Neural crest cell (in vitro differentiated cells): Measurements from ENCODE around the gene PRDM16. TPM values are rescaled to one million over a fixed set of nuclear protein-coding genes. Genes with fewer than 3 reads are reported as not detected.

Experiments used
- DNase-seq: peaks from one replicate; pipeline ENCODE4 v3.0.0; 2021; ENCODE audit warnings: low read depth, mixed read lengths, low spot score
- H3K27ac Mint-ChIP-seq: one replicate; pipeline ENCODE4 v1.8.0; 2021; ENCODE audit warnings: mild to moderate bottlenecking, mixed read lengths; ENCODE audit not compliant: unreplicated experiment
- H3K27me3 Mint-ChIP-seq: 2 replicates; pipeline ENCODE4 v1.8.0; 2021; ENCODE audit warnings: low read depth, mild to moderate bottlenecking, mixed read lengths
- H3K36me3 Mint-ChIP-seq: 2 replicates; pipeline ENCODE4 v1.8.0; 2021; ENCODE audit warnings: low read depth, mild to moderate bottlenecking, mixed read lengths
- H3K4me1 Mint-ChIP-seq: 2 replicates; pipeline ENCODE4 v1.8.0; 2021; ENCODE audit warnings: mixed read lengths
- H3K4me3 Mint-ChIP-seq: one replicate; pipeline ENCODE4 v1.8.0; 2021; ENCODE audit warnings: mild to moderate bottlenecking, mixed read lengths
- H3K9me3 Mint-ChIP-seq: 2 replicates; pipeline ENCODE4 v1.8.0; 2021; ENCODE audit warnings: mixed read lengths
- total RNA-seq: library from RNA; stranded (reverse); gene quantifications from 2 replicates; pipeline ENCODE4 v1.2.1, GENCODE V29; 2021
- TF ChIP-seq, protein P1 (sequence below): fragments of 200-600 bp; sonication (generic); conservative IDR thresholded peaks from 2 replicates; pipeline ENCODE4 v1.5.0; 2021; ENCODE audit warnings: antibody characterized with exemption, mild to moderate bottlenecking

PRDM16 gene
- total RNA-seq, 1 donor from 2014 or later, result 11.7 TPM

DNA sequence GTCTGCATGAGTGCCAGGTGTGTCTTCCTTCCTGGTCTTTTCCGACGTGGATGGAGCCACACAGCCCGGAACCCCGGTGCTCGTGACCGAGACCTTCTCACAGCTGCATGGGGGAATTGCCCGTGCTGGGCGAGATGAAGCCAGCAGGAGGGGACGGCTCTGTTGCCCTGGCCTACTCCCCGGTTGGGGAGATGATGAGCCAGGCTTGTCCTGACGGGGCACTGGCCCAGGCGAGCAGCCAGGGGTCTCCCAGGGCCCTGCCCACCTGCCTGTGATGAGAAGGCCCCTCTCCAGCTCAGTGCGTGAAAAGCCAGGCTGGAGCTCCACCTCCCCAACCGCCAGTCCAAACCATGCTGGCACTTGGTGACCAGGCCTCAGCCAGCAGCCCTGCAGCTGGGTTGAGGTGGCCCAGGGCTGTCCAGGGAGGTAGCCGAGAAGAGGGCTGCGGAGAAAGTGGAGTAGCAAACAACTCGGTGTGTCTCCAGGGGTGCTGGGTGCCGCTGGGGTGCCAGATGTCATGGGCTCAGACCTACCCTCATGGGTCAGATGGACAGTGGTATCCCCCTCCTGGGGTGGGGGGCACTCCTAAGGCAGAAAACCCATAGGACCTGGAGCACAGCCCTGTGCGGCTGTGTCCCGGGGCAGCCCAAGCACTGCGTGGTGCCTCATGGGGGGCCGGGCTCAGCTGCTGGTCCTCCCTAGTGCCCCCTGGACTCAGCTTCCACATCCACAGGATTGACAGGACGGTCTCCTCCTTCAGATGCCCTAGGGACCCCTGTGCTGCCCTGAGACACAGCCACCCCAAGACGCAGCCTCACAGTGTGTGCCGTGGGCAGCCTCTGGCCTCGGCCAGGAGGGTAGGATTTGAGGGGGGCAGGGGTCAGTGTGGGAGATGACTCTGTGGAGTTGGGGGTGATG lies 26.1 kb downstream of the PRDM16 start:
- no peaks in the 10 kb centered on the region for H3K4me1 Mint-ChIP-seq
- H3K9me3 Mint-ChIP-seq, result no peaks in the 10 kb centered on the region
- H3K27me3 Mint-ChIP-seq, result no peaks in the 10 kb centered on the region
- H3K27ac Mint-ChIP-seq, result no peak overlapping the region
- no peak for DNase-seq
- TF ChIP-seq, protein P1, sequence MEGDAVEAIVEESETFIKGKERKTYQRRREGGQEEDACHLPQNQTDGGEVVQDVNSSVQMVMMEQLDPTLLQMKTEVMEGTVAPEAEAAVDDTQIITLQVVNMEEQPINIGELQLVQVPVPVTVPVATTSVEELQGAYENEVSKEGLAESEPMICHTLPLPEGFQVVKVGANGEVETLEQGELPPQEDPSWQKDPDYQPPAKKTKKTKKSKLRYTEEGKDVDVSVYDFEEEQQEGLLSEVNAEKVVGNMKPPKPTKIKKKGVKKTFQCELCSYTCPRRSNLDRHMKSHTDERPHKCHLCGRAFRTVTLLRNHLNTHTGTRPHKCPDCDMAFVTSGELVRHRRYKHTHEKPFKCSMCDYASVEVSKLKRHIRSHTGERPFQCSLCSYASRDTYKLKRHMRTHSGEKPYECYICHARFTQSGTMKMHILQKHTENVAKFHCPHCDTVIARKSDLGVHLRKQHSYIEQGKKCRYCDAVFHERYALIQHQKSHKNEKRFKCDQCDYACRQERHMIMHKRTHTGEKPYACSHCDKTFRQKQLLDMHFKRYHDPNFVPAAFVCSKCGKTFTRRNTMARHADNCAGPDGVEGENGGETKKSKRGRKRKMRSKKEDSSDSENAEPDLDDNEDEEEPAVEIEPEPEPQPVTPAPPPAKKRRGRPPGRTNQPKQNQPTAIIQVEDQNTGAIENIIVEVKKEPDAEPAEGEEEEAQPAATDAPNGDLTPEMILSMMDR, result no peak
- no peaks in the 10 kb centered on the region for H3K36me3 Mint-ChIP-seq
- no peak overlapping the region for H3K4me3 Mint-ChIP-seq

DNA sequence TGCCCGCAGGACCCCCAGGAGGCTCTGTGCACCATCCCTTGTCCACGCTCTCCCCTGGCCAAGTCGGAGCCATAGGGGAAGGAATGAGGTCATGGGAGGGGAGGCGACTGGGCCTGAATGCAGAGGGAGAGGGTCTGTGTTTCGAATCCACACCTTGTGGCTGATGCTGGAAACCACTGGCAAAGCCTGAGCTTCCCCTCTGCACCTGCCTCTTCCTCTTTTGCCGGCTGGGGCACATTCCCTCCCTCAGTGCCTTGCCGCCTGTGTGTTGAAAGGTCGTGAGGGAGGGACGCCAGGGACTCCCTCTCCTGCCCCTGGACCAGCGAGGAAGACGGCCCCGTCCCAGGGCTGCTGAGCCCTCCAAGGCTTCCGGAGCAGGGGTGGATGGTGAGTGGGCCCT lies 27.3 kb downstream of the PRDM16 start:
- no peaks in the 10 kb centered on the region for H3K36me3 Mint-ChIP-seq
- H3K4me3 Mint-ChIP-seq, result no peak overlapping the region
- no peak overlapping the region for H3K27ac Mint-ChIP-seq
- H3K4me1 Mint-ChIP-seq, result peaks cover 10% of the 10 kb centered on the region
- no peaks in the 10 kb centered on the region for H3K27me3 Mint-ChIP-seq
- no peak for DNase-seq
- H3K9me3 Mint-ChIP-seq, result no peaks in the 10 kb centered on the region
- TF ChIP-seq, protein P1, result no peak

DNA sequence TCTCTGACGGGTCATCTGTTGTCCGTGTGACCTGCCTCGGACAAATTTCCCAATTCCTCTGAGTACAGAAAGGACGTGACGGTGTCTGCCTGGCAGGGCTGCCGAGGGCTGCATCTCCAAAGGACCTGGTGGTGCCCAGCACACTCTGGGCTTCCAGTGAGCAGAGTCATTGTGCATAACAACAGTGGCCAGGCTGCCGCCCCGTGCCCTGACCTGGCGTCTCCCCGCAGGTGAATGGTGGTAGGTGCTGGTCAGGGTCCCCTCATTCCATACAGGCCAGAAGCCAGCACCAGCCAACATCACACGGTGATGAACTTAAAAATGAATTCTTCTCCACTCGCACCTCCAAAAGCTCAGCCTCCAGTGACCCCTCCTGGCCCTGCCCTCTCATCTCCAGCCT lies 28.2 kb downstream of the PRDM16 start:
- no peaks in the 10 kb centered on the region for H3K36me3 Mint-ChIP-seq
- no peaks in the 10 kb centered on the region for H3K27me3 Mint-ChIP-seq
- TF ChIP-seq, protein P1, result no peak
- peaks cover 15% of the 10 kb centered on the region for H3K4me1 Mint-ChIP-seq
- no peaks in the 10 kb centered on the region for H3K9me3 Mint-ChIP-seq
- H3K27ac Mint-ChIP-seq, result no peak overlapping the region
- H3K4me3 Mint-ChIP-seq, result no peak overlapping the region
- no peak for DNase-seq

DNA sequence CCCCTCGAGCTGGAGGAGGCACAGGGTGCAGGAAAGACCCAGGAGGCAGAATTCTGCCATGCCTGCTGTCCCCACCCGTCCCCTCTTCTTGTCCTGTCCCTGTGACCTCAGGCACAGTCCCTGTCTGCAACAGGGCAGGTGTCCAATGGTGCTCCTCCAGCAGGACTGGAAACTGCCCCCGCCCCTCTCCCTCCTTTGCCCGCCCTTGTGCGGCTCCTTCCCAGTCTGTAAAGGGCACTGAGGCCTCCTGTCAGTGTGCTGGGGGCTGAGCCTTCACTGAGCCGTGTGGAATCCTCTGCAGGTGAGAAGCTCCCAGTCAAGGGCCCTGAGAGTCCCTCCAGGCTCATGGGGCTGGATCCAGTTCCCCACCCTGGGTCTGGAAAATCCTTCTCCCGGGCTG lies 28.9 kb downstream of the PRDM16 start:
- no peak for DNase-seq
- H3K27me3 Mint-ChIP-seq, result no peaks in the 10 kb centered on the region
- H3K27ac Mint-ChIP-seq, result no peak overlapping the region
- H3K4me1 Mint-ChIP-seq, result peaks cover 20% of the 10 kb centered on the region
- H3K9me3 Mint-ChIP-seq, result no peaks in the 10 kb centered on the region
- no peak overlapping the region for H3K4me3 Mint-ChIP-seq
- no peaks in the 10 kb centered on the region for H3K36me3 Mint-ChIP-seq
- TF ChIP-seq, protein P1, result no peak

DNA sequence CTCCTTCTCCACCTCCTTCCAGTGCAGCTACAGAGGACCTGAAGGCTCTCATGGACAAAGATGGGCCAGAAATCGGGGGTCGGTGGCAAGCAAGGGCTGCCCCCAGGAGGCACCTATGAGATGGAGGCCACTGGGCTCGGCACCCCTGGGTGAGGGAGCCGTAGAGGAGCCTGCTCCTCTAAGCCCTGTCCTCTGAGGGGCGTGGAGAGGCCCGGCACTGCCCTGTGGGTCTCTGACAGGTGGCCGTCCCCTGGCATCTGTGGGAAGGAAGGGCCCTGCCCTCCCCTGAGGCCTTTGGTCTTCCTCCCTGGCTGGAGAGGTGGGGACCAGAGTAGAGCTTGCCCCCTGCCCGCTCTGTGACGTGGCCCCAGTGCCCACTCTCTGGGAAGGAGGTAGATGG lies 30.9 kb downstream of the PRDM16 start:
- Mint-ChIP-seq H3K36me3 (no peaks in the 10 kb centered on the region), H3K27ac (no peak overlapping the region), H3K4me1 (peaks cover 32% of the 10 kb centered on the region), H3K9me3 (no peaks in the 10 kb centered on the region), H3K4me3 (no peak overlapping the region), H3K27me3 (no peaks in the 10 kb centered on the region)
- TF ChIP-seq, protein P1, result no peak
- DNase-seq, result no peak
